ENCODE data around the gene GRK3.
A peak's percentile ranks its signal among the peaks of the same experiment; 100 is the strongest.

Gene GRK3

DNA sequence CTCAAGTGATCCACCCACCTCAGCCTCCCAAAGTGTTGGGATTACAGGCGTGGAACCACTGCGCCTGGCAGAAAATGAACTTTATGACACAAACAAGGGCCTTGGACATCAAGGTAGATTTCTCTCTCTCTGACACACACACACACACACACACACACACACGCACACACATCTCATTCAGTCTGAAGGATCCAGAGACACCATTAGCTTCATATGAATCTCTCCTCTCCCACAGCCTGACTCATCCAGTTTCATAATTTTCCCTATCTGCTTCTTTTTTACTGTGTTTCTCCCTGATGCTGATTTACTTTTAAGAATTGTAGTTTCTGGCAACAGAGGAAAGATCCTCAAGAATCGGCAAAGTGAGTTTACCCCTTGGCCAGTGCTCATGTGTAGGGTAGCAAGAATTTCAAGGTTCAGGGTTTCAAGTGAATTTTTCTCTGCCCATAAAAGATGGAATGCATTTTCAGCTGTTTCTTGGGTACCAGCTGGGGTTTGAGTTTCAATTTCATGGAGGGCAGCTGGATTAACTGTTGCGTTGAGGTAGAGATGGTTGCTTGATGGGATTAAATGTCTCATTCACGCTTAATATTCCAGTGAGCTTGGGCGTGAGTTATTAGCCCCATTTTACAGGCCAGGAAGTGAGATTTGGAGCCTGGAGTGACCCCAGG lies 181.0 kb downstream of the GRK3 start:
- Histone ChIP-seq H3K79me2 (ENCODE audit: control insufficient read depth, insufficient read depth, low read length, poor library complexity) (no peaks in the 10 kb centered on the region), H4K12ac (ENCODE audit: low read depth, low read length) (no peak overlapping the region), H3K14ac (ENCODE audit: low read length) (no peak overlapping the region), H3K23ac (ENCODE audit: low read length) (no peak overlapping the region), H3K79me1 (ENCODE audit: low read length) (no peaks in the 10 kb centered on the region), H3K4me3 (ENCODE audit: low read depth, low read length) (no peak overlapping the region), H2AK5ac (ENCODE audit: low read length) (no peak overlapping the region), H3K4me2 (ENCODE audit: low read length) (no peak overlapping the region), H4K8ac (ENCODE audit: low read depth, low read length) (no peak overlapping the region), H4K91ac (ENCODE audit: low read depth, low read length) (no peak overlapping the region), H3K27me3 (ENCODE audit: insufficient read depth, low read length) (no peaks in the 10 kb centered on the region), H2AFZ (ENCODE audit: insufficient read depth, low read length, poor library complexity) (no peak overlapping the region), H3K27ac (ENCODE audit: low read depth, low read length) (no peak overlapping the region), H3K18ac (ENCODE audit: low read length) (no peak overlapping the region), H3K4ac (ENCODE audit: low read depth, low read length) (no peak overlapping the region), H2BK120ac (ENCODE audit: insufficient read depth, low read length, poor library complexity) (no peak overlapping the region), H2BK5ac (ENCODE audit: low read depth, low read length, poor library complexity) (no peak overlapping the region), H3K9ac (ENCODE audit: low read length) (no peak overlapping the region), H3K4me1 (ENCODE audit: control insufficient read depth in 1 of 2, insufficient read depth in 2 of 2, low read length in 2 of 2) (peaks cover 0 to 4% of the 10 kb centered on the region in 2 experiments), H2BK12ac (ENCODE audit: low read length) (no peak overlapping the region), H3K36me3 (ENCODE audit: control insufficient read depth in 1 of 2, insufficient read depth in 2 of 2, low read length in 2 of 2) (no peaks in the 10 kb centered on the region), H3K9me3 (ENCODE audit: insufficient read depth, low read depth, low read length) (no peaks in the 10 kb centered on the region)
- no CpG with 5 or more reads among the region's 7 CpGs for WGBS (ENCODE audit: extremely low coverage, insufficient coverage, insufficient read length)
- no peak for DNase-seq

GRCh38 chr22:25746012-25746373 lies 181.5 kb downstream of the GRK3 start:
- Histone ChIP-seq H4K91ac (ENCODE audit: low read depth, low read length) (no peak overlapping the region), H2AFZ (ENCODE audit: insufficient read depth, low read length, poor library complexity) (no peak overlapping the region), H3K4me3 (ENCODE audit: low read depth, low read length) (no peak overlapping the region), H3K79me1 (ENCODE audit: low read length) (no peaks in the 10 kb centered on the region), H4K12ac (ENCODE audit: low read depth, low read length) (no peak overlapping the region), H3K36me3 (ENCODE audit: control insufficient read depth in 1 of 2, insufficient read depth in 2 of 2, low read length in 2 of 2) (no peaks in the 10 kb centered on the region), H3K9me3 (ENCODE audit: insufficient read depth, low read depth, low read length) (no peaks in the 10 kb centered on the region), H3K27ac (ENCODE audit: low read depth, low read length) (no peak overlapping the region), H3K27me3 (ENCODE audit: insufficient read depth, low read length) (no peaks in the 10 kb centered on the region), H2BK5ac (ENCODE audit: low read depth, low read length, poor library complexity) (no peak overlapping the region), H2BK120ac (ENCODE audit: insufficient read depth, low read length, poor library complexity) (no peak overlapping the region), H3K4me2 (ENCODE audit: low read length) (no peak overlapping the region), H4K8ac (ENCODE audit: low read depth, low read length) (no peak overlapping the region), H3K18ac (ENCODE audit: low read length) (no peak overlapping the region), H2BK12ac (ENCODE audit: low read length) (no peak overlapping the region), H2AK5ac (ENCODE audit: low read length) (no peak overlapping the region), H3K4me1 (ENCODE audit: control insufficient read depth in 1 of 2, insufficient read depth in 2 of 2, low read length in 2 of 2) (peaks cover 0 to 4% of the 10 kb centered on the region in 2 experiments), H3K79me2 (ENCODE audit: control insufficient read depth, insufficient read depth, low read length, poor library complexity) (no peaks in the 10 kb centered on the region), H3K4ac (ENCODE audit: low read depth, low read length) (no peak overlapping the region), H3K23ac (ENCODE audit: low read length) (no peak overlapping the region), H3K9ac (ENCODE audit: low read length) (no peak overlapping the region), H3K14ac (ENCODE audit: low read length) (no peak overlapping the region)
- WGBS (ENCODE audit: extremely low coverage, insufficient coverage, insufficient read length) = no CpG with 5 or more reads among the region's 1 CpG
- DNase-seq = no peak

DNA sequence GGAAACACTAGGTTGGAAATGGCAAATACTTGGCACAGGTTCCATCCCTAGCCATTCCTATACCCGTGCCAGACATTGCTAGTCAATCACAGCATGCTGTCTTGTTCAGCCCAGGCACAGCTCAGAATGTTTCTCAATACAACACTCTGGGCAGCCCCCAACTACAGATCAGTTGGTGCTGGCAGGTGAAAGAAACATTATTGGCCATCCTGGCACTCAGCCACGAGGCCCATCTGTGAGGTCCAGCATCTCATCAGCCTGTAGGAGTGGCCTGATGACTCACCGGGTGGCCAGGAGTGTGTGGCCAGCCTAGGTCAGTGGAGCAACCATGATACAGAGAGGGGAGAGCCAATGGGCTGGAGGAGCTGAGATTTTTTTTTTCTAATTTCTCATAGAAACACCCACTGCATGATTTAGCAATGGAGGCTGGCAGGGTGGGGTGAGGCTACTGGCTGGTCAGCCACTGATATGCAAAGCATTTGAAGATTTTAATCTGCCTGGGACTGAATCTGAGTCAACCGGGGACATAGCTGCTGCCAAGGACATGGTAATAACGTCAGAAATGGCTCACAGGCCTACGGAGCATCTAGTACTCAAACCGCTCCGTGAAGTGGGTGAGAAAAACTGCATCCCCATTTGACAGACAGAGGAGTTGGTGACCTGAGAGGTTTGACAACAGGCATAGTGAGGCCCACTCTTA lies 182.9 kb downstream of the GRK3 start:
- Histone ChIP-seq H3K27ac (ENCODE audit: low read depth, low read length) (no peak overlapping the region), H3K9me3 (ENCODE audit: insufficient read depth, low read depth, low read length) (no peaks in the 10 kb centered on the region), H3K18ac (ENCODE audit: low read length) (no peak overlapping the region), H3K14ac (ENCODE audit: low read length) (no peak overlapping the region), H3K9ac (ENCODE audit: low read length) (no peak overlapping the region), H2AK5ac (ENCODE audit: low read length) (no peak overlapping the region), H3K4me1 (ENCODE audit: control insufficient read depth in 1 of 2, insufficient read depth in 2 of 2, low read length in 2 of 2) (no peaks in the 10 kb centered on the region), H3K23ac (ENCODE audit: low read length) (no peak overlapping the region), H3K36me3 (ENCODE audit: control insufficient read depth in 1 of 2, insufficient read depth in 2 of 2, low read length in 2 of 2) (no peaks in the 10 kb centered on the region), H2AFZ (ENCODE audit: insufficient read depth, low read length, poor library complexity) (no peak overlapping the region), H3K27me3 (ENCODE audit: insufficient read depth, low read length) (no peaks in the 10 kb centered on the region), H4K8ac (ENCODE audit: low read depth, low read length) (no peak overlapping the region), H3K4me2 (ENCODE audit: low read length) (no peak overlapping the region), H4K91ac (ENCODE audit: low read depth, low read length) (no peak overlapping the region), H3K4me3 (ENCODE audit: low read depth, low read length) (no peak overlapping the region), H2BK5ac (ENCODE audit: low read depth, low read length, poor library complexity) (no peak overlapping the region), H2BK120ac (ENCODE audit: insufficient read depth, low read length, poor library complexity) (no peak overlapping the region), H4K12ac (ENCODE audit: low read depth, low read length) (no peak overlapping the region), H3K4ac (ENCODE audit: low read depth, low read length) (no peak overlapping the region), H3K79me2 (ENCODE audit: control insufficient read depth, insufficient read depth, low read length, poor library complexity) (no peaks in the 10 kb centered on the region), H3K79me1 (ENCODE audit: low read length) (no peaks in the 10 kb centered on the region), H2BK12ac (ENCODE audit: low read length) (no peak overlapping the region)
- DNase-seq = peak; percentile 92 to 93
- WGBS (ENCODE audit: extremely low coverage, insufficient coverage, insufficient read length) = no CpG with 5 or more reads among the region's 8 CpGs

- H2AK5ac ChIP-seq (ENCODE audit: low read length) = no peak overlapping the region
- H4K8ac ChIP-seq (ENCODE audit: low read depth, low read length) = no peak overlapping the region
- no peak overlapping the region for H2BK120ac ChIP-seq (ENCODE audit: insufficient read depth, low read length, poor library complexity)
- H3K9me3 ChIP-seq (ENCODE audit: insufficient read depth, low read depth, low read length) = no peaks in the 10 kb centered on the region
- no peak overlapping the region for H4K91ac ChIP-seq (ENCODE audit: low read depth, low read length)
- H2AFZ ChIP-seq (ENCODE audit: insufficient read depth, low read length, poor library complexity) = no peak overlapping the region
- no peak overlapping the region for H3K4me3 ChIP-seq (ENCODE audit: low read depth, low read length)
- no peak overlapping the region for H4K12ac ChIP-seq (ENCODE audit: low read depth, low read length)
- no peak overlapping the region for H3K9ac ChIP-seq (ENCODE audit: low read length)
- no peaks in the 10 kb centered on the region for H3K79me1 ChIP-seq (ENCODE audit: low read length)
- H3K18ac ChIP-seq (ENCODE audit: low read length) = no peak overlapping the region
- no peak overlapping the region for H3K4ac ChIP-seq (ENCODE audit: low read depth, low read length)
- no peak overlapping the region for H3K4me2 ChIP-seq (ENCODE audit: low read length)
- no peaks in the 10 kb centered on the region for H3K79me2 ChIP-seq (ENCODE audit: control insufficient read depth, insufficient read depth, low read length, poor library complexity)
- no peak overlapping the region for H2BK12ac ChIP-seq (ENCODE audit: low read length)
- no CpG with 5 or more reads among the region's 5 CpGs for WGBS (ENCODE audit: extremely low coverage, insufficient coverage, insufficient read length)
- DNase-seq = no peak
- no peaks in the 10 kb centered on the region for H3K27me3 ChIP-seq (ENCODE audit: insufficient read depth, low read length)
- H3K14ac ChIP-seq (ENCODE audit: low read length) = no peak overlapping the region
- no peak overlapping the region for H3K27ac ChIP-seq (ENCODE audit: low read depth, low read length)
- H3K36me3 ChIP-seq (ENCODE audit: control insufficient read depth in 1 of 2, insufficient read depth in 2 of 2, low read length in 2 of 2) = no peaks in the 10 kb centered on the region
- no peak overlapping the region for H3K23ac ChIP-seq (ENCODE audit: low read length)
- H2BK5ac ChIP-seq (ENCODE audit: low read depth, low read length, poor library complexity) = no peak overlapping the region
- H3K4me1 ChIP-seq (ENCODE audit: control insufficient read depth in 1 of 2, insufficient read depth in 2 of 2, low read length in 2 of 2) = no peaks in the 10 kb centered on the region
Observed at GRCh38 chr22:25748140-25748539, 183.7 kb downstream of the GRK3 start.

Measured in trophoblast cell (in vitro differentiated cells and primary cell).